Thymus (tissue), 11 donors: ENCODE data around the gene FAM228A. TPM values are rescaled to one million over a fixed set of nuclear protein-coding genes. Genes with fewer than 3 reads are reported as not detected.

Experiments
- DNase-seq, 9 donors: peaks; one replicate each; pipeline ENCODE4 v3.0.0-alpha.2; 2013; ENCODE audit warnings: low spot score in 9 of 9, low read depth in 6 of 9, missing footprints in 1 of 9
- H3K27ac ChIP-seq, 2 donors: one replicate each; pipeline ENCODE4 v1.5.1; 2013; ENCODE audit warnings: control low read depth in 1 of 2, low read depth in 1 of 2, low read length in 1 of 2, mild to moderate bottlenecking in 1 of 2, moderate library complexity in 1 of 2
- H3K27me3 ChIP-seq, 2 donors: one replicate each; pipeline ENCODE4 v1.5.1; 2013; ENCODE audit warnings: low read length in 1 of 2; ENCODE audit not compliant: control insufficient read depth in 2 of 2, insufficient read depth in 1 of 2
- H3K36me3 ChIP-seq, 2 donors: one replicate each; pipeline ENCODE4 v1.5.1; 2013; ENCODE audit warnings: low read length in 1 of 2, mild to moderate bottlenecking in 1 of 2, moderate library complexity in 1 of 2; ENCODE audit not compliant: control insufficient read depth in 2 of 2, insufficient read depth in 2 of 2
- H3K4me1 ChIP-seq, 2 donors: one replicate each; pipeline ENCODE4 v1.5.1; 2013; ENCODE audit warnings: low read length in 2 of 2; ENCODE audit not compliant: control insufficient read depth in 2 of 2, insufficient read depth in 2 of 2
- H3K4me3 ChIP-seq, 2 donors: one replicate each; pipeline ENCODE4 v1.5.1; 2013; ENCODE audit warnings: low read length in 2 of 2, control low read depth in 1 of 2, mild to moderate bottlenecking in 1 of 2
- H3K9me3 ChIP-seq, 2 donors: one replicate each; pipeline ENCODE4 v1.5.1; 2013; ENCODE audit warnings: low read length in 1 of 2, mild to moderate bottlenecking in 1 of 2; ENCODE audit not compliant: control insufficient read depth in 2 of 2, insufficient read depth in 1 of 2
- WGBS: extraction: QIAGEN DNeasy Blood & Tissue Kit; methylation state at CpG from one replicate; pipeline ENCODE4 v1.1.7; 2013; 5-methylcytosine and 5-hydroxymethylcytosine counted together
- polyA plus RNA-seq: library from polyadenylated mRNA; stranded (reverse); fragments of 200-250 nt; gene quantifications from one replicate; pipeline ENCODE4 v1.2.3, GENCODE V29; 2013
- total RNA-seq: library from RNA; stranded (reverse); fragments of 120-200 nt; gene quantifications from one replicate; pipeline ENCODE4 v1.2.4, GENCODE V29; 2013
- donor health status: healthy.

FAM228A gene
- total and polyA plus RNA-seq, 2 donors: 0.66 to 0.96 TPM

DNA sequence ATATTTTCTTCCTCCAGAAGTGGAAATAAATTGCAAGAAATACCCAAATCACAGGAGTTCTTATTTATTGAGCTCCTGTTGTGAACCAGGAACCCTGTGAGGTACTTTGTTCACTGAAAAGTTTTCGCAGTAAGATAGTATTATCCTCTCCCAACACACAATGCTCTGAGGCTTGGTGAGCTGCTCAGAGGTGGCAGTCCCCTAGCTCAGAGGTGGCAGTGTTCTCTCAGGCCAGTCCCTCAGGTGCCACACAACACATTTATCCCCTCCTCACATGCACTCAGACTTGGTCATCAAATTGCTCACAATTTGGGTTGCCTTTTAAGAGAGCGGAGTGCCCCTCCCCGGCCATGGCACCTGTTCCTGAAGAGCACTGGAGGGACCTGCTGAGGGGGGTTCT, 25.9 kb downstream of the FAM228A start:
- H3K27ac ChIP-seq: no peak overlapping the region
- H3K9me3 ChIP-seq: peaks cover 0 to 1% of the 10 kb centered on the region in 2 donors
- 99% methylated on average over 3 of the region's 3 CpGs for WGBS
- H3K4me1 ChIP-seq: no peaks in the 10 kb centered on the region
- peaks cover 27 to 35% of the 10 kb centered on the region in 2 donors for H3K36me3 ChIP-seq
- H3K4me3 ChIP-seq: no peak overlapping the region
- DNase-seq: no peak
- H3K27me3 ChIP-seq: no peaks in the 10 kb centered on the region

DNA sequence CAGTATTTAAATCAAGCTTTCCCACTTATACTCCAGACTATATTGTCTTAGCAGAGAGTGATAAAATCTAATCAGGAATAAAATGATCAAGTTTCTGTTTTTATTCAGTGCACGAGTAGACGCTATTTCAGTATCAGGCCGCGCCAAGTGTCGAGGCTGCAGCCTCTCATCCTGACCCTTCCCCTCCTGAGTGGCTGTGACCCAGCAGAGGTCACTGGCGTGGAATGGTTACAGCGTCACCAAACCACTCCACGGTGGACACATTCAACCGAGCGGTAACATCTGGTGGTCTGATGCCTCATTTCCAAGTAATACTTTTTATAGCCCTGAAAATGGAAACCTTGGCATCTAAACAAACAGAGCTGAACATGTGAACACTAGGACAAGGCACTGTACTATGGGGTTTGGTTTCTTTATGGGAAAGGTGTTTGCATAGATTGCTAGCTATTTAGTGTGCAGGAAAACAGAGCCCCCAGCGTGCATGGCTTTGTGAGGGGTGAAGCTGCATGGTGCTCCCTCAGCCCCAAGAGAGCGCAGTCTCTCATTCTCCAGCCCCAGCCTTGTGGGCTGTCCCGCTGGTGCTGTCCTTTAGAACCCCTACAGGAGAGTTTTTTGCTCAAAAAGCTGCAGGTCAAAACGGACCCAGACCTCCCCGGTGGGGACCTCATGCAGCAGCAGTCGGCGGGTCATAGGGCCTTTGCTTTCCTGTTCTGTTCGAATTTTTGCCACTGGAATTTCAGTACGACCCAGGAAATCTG, 28.4 kb downstream of the FAM228A start:
- 94% methylated on average over 19 of the region's 19 CpGs for WGBS
- H3K4me3 ChIP-seq: no peak overlapping the region
- H3K36me3 ChIP-seq: peaks cover 41 to 43% of the 10 kb centered on the region in 2 donors
- H3K4me1 ChIP-seq: no peaks in the 10 kb centered on the region
- no peak for DNase-seq
- H3K27ac ChIP-seq: no peak overlapping the region
- H3K27me3 ChIP-seq: no peaks in the 10 kb centered on the region
- H3K9me3 ChIP-seq: peaks cover 0 to 1% of the 10 kb centered on the region in 2 donors

DNA sequence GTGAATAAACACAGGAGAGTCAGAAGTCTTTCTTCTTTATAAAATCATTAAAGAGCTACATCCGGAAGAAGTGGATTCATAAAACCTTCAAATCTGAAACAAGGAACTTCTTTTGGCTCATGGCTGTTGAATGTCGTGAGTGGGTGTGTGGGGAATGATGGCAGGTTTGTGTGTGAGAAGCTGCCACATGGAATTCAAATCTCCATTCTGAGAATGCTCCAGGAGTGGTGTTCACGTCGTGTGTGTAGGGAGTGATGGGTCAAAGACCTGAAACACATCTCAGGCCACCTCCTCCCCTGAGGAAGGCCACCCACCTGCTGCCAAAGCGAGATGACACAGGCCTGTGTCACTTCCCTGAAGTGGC, 28.9 kb downstream of the FAM228A start:
- Histone ChIP-seq H3K27ac (no peak overlapping the region), H3K36me3 (peaks cover 45 to 49% of the 10 kb centered on the region in 2 donors), H3K9me3 (peaks cover 0 to 1% of the 10 kb centered on the region in 2 donors), H3K4me3 (no peak overlapping the region), H3K27me3 (no peaks in the 10 kb centered on the region), H3K4me1 (no peaks in the 10 kb centered on the region)
- no peak for DNase-seq
- WGBS: 96% methylated on average over 5 of the region's 5 CpGs

DNA sequence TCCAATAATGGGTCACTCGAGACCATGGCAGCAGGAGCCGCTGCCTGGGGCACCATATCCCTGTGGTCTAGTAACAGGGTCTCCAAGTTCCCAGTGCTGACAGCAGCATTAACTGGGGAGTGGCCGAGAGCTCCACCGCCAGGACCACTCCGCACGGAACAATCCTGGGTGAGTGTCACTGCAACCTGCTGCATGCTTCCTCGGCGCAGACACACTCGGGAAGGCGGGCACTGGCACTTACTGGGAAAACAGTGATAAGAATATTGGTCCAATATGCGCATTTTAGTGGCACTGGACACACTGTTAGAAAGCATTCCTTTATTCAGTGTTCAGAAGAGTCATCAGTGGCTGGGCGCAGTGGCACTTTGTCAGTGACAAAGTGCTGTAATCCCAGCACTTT, 29.7 kb downstream of the FAM228A start:
- Histone ChIP-seq H3K4me3 (no peak overlapping the region), H3K4me1 (no peaks in the 10 kb centered on the region), H3K27me3 (no peaks in the 10 kb centered on the region), H3K36me3 (peaks cover 53 to 56% of the 10 kb centered on the region in 2 donors), H3K9me3 (peaks cover 0 to 1% of the 10 kb centered on the region in 2 donors), H3K27ac (no peak overlapping the region)
- DNase-seq: no peak
- 97% methylated on average over 12 of the region's 12 CpGs for WGBS

DNA sequence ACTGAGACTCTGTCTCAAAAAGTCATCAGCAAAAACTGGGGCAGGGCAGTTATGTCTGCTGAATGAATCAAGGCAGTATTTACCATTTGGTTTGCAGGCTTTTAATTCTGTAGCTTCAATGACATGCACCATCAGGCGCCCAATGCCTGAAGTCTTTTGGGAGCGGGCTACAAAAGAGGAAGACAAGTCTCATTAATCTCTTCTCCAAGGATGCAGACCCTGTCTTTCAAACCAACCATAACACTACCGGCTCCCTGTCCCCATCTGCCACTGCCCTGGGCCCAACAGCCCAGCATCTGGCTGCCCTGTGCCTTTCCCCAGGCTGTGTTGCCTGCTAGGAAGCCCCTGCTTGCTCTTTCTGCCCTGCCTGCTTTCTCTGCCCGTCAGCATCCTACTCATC, 30.3 kb downstream of the FAM228A start:
- no peaks in the 10 kb centered on the region for H3K4me1 ChIP-seq
- H3K36me3 ChIP-seq: peaks cover 54 to 61% of the 10 kb centered on the region in 2 donors
- peaks cover 0 to 1% of the 10 kb centered on the region in 2 donors for H3K9me3 ChIP-seq
- no peaks in the 10 kb centered on the region for H3K27me3 ChIP-seq
- no peak for DNase-seq
- no peak overlapping the region for H3K4me3 ChIP-seq
- 95% methylated on average over 4 of the region's 4 CpGs for WGBS
- no peak overlapping the region for H3K27ac ChIP-seq

DNA sequence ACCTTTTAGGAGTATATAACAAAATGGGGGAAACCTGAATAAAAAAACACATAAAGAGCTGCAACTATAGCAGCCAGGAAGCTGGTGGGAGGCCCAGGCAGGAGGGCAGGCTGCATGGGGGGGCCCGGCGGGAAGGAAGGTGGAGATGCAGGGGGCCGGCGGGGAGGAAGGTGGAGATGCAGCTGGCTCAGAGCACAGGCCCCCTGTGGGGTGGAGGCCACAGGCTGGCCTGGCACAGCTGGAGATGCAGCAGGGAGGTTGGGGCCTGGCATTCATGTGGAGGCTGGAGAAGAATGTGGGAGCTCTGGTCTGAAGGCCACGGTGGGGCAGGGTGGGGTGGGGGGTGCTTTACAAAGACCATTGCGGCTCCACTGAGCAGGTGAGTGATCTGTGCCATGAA, 31.4 kb downstream of the FAM228A start:
- 96% methylated on average over 6 of the region's 6 CpGs for WGBS
- DNase-seq: no peak
- no peak overlapping the region for H3K4me3 ChIP-seq
- no peaks in the 10 kb centered on the region for H3K4me1 ChIP-seq
- H3K27me3 ChIP-seq: no peaks in the 10 kb centered on the region
- peaks cover 0 to 1% of the 10 kb centered on the region in 2 donors for H3K9me3 ChIP-seq
- H3K27ac ChIP-seq: no peak overlapping the region
- H3K36me3 ChIP-seq: peaks cover 56 to 71% of the 10 kb centered on the region in 2 donors

DNA sequence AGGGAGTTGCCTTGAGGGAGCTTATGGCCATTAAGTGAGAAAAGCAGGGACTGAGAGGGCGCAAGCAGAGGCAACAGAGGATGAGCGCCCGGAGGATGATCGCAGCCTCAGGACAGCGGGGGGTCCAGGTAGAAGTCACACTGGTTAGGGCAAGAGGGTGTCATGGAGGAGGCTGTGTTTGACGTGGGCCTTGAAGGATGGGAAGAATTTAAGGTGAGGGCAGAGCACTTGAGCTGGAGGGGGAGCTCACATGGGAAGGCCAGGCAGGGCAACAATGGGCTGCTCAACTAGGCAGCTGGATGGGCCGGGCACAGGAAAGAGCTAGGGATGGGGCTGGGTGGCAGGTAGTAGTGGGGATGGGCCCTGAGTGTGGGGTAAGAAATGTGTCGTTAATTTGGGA, 31.9 kb downstream of the FAM228A start:
- H3K27me3 ChIP-seq: no peaks in the 10 kb centered on the region
- 86% methylated on average over 8 of the region's 8 CpGs for WGBS
- no peak for DNase-seq

DNA sequence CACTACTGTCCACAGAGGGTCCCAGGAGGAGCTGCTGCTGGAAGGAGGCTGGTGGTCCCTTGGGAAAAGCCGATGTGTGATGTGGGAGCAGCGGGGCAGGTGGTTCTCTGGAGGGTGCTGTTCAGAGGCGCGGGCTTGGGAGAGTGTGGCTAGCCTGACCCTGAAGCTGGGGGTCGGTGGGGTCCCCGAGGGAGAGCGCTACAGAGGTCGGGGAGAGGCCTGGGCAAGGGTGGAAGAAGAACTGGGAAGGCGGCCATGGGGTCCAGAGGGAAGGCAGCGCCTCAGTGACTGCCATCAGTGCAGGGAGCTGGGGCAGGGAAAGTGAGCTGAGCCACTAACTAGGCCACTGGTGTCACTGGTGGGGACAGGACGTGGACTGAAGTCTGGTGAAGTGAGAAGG, 32.5 kb downstream of the FAM228A start:
- DNase-seq: no peak
- H3K9me3 ChIP-seq: peaks cover 0 to 1% of the 10 kb centered on the region in 2 donors
- WGBS: 89% methylated on average over 11 of the region's 11 CpGs
- no peak overlapping the region for H3K4me3 ChIP-seq
- H3K36me3 ChIP-seq: peaks cover 65 to 77% of the 10 kb centered on the region in 2 donors
- no peaks in the 10 kb centered on the region for H3K4me1 ChIP-seq
- H3K27ac ChIP-seq: no peak overlapping the region
- H3K27me3 ChIP-seq: no peaks in the 10 kb centered on the region

More for the DNA sequence above, 31.9 kb downstream of the FAM228A start:
- Histone ChIP-seq H3K4me3 (no peak overlapping the region), H3K36me3 (peaks cover 60 to 73% of the 10 kb centered on the region in 2 donors), H3K27ac (no peak overlapping the region), H3K9me3 (peaks cover 0 to 1% of the 10 kb centered on the region in 2 donors), H3K4me1 (no peaks in the 10 kb centered on the region)

DNA sequence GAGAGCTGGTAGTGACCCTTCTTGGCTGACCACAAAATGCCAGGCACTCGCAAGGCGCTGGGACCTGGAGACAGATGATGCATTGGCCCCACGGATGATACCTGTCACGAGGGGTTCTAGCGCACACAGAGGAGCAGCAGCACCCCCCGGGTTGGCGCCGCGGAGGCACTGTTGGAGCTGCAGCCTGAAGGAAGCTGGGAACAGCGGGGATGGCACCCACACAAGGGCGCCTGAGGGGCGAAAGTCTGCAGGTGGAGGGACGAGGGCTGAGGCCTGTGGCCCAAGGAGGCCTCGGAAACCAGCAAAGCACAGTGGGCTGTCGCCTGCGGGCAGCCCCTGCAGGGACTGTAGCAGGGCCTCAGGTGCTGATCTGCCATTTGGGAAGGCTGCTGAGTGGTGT, 33.6 kb downstream of the FAM228A start:
- H3K4me3 ChIP-seq: no peak overlapping the region
- no peak overlapping the region for H3K27ac ChIP-seq
- WGBS: 98% methylated on average over 16 of the region's 16 CpGs
- no peaks in the 10 kb centered on the region for H3K27me3 ChIP-seq
- no peaks in the 10 kb centered on the region for H3K4me1 ChIP-seq
- H3K36me3 ChIP-seq: peaks cover 61 to 71% of the 10 kb centered on the region in 2 donors
- no peak for DNase-seq
- peaks cover 0 to 1% of the 10 kb centered on the region in 2 donors for H3K9me3 ChIP-seq
